ENCODE data around the gene COPS7A.

DNA sequence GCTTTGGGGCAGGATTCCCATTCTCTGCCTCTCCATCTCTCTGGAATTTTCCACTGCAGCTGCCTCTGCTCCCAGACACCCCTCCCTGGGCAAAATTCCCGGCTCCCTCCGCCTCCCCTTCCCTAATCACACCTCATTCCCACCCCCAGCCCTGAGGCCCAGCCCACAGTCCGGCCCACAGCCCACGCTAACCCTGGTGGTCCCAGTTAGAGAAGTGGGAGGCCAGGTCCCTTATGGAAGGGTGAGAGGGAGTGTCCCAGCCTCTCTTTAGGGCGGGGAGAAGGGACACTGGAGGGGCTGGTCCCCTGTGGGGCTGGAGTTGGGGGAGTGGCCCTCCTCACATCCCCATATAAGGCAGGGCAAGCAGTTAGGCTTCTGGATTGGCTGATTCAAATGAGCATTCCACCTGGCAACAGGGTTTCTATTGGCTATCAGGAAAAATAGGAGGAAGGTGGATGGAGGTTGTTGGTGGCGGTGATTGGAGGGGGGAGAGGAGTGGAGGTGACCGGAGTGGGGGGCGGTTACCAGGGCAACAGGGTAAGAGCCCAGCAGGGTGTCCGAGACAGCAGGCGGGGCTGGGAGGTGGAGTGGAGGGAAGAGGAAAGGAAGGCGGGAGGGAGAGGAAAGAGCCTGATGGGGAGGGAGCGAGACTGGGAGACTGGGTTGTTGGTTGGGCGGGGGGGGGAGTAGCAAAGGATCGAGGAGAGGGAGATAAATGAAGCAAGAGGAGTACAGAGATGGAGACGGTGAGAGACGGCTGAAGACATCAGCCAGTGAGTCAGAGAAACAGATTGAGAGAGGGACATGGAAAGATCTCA, 40.4 kb downstream of the COPS7A start:
- TF ChIP-seq, protein P1, sequence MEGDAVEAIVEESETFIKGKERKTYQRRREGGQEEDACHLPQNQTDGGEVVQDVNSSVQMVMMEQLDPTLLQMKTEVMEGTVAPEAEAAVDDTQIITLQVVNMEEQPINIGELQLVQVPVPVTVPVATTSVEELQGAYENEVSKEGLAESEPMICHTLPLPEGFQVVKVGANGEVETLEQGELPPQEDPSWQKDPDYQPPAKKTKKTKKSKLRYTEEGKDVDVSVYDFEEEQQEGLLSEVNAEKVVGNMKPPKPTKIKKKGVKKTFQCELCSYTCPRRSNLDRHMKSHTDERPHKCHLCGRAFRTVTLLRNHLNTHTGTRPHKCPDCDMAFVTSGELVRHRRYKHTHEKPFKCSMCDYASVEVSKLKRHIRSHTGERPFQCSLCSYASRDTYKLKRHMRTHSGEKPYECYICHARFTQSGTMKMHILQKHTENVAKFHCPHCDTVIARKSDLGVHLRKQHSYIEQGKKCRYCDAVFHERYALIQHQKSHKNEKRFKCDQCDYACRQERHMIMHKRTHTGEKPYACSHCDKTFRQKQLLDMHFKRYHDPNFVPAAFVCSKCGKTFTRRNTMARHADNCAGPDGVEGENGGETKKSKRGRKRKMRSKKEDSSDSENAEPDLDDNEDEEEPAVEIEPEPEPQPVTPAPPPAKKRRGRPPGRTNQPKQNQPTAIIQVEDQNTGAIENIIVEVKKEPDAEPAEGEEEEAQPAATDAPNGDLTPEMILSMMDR (conservative IDR thresholded peaks at IDR 0.05 in 1 of 2, IDR thresholded peaks at IDR 0.05 in 1 of 2; ENCODE audit: low read depth in 1 of 2, low read length in 2 of 2): no peak
- TF ChIP-seq EZH2 (IDR thresholded peaks at IDR 0.05; ENCODE audit: low read length, missing control alignments): no peak
